ENCODE results near the gene RABL3. TPM values are rescaled to one million over a fixed set of nuclear protein-coding genes. Genes with fewer than 3 reads are reported as not detected.

RABL3 gene
- total and polyA plus RNA-seq, 7 donors, result 10.3 to 34.0 (median 22.5) TPM

DNA sequence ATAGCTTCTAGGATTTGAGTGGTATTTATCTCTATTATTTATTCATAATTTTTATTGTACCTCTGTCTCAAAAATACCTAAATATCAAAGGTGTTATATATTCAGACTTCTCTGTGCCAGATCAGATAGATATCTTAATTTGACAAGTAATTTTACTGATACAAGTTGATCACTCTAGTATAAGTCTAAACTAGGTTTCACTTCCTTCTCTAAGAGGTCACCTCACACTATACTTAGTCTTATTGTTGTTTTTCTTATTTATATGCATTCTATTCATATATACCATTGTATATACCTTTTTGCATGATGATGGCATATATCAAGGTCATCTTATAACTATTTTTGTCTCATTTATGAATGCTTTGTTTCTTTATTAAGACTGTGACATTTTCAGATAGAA is 33.9 kb downstream of the RABL3 start:
- no peaks in the 10 kb centered on the region for H3K27me3 ChIP-seq (ENCODE audit: insufficient read depth in 3 of 3, low read length in 2 of 3)
- TF ChIP-seq, protein P1, sequence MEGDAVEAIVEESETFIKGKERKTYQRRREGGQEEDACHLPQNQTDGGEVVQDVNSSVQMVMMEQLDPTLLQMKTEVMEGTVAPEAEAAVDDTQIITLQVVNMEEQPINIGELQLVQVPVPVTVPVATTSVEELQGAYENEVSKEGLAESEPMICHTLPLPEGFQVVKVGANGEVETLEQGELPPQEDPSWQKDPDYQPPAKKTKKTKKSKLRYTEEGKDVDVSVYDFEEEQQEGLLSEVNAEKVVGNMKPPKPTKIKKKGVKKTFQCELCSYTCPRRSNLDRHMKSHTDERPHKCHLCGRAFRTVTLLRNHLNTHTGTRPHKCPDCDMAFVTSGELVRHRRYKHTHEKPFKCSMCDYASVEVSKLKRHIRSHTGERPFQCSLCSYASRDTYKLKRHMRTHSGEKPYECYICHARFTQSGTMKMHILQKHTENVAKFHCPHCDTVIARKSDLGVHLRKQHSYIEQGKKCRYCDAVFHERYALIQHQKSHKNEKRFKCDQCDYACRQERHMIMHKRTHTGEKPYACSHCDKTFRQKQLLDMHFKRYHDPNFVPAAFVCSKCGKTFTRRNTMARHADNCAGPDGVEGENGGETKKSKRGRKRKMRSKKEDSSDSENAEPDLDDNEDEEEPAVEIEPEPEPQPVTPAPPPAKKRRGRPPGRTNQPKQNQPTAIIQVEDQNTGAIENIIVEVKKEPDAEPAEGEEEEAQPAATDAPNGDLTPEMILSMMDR (IDR thresholded peaks at IDR 0.05), result no peak
- no peak overlapping the region for H3K27ac ChIP-seq
- no peak overlapping the region for H3K4me3 ChIP-seq
- no peaks in the 10 kb centered on the region for H3K9me3 ChIP-seq
- H3K4me1 ChIP-seq, result no peaks in the 10 kb centered on the region
- DNase-seq, result no peak
- peaks cover 0 to 39% of the 10 kb centered on the region in 2 donors for H3K36me3 ChIP-seq (ENCODE audit: insufficient read depth in 1 of 2, low read depth in 1 of 2)
- intact Hi-C loops (cut with DNase I), result no loop called here
- no peak for ATAC-seq

DNA sequence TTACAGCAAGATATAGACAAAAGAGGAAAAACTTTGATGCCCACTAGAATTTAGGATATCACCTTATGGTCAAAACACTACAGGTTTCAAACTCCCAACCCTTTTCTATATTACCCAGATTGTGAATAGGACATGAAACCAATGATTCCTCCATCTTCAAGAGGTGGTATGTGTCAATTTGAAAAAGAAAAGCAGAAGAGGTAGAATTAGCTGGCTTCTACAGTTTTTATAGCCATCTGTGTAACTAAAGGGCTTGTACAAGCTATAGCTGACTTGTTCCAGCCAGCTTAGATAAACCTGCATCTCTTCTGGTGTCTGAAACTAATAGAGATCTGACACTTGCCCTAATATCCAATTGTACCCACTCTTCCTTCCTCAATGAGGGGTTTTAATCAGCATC is 35.4 kb downstream of the RABL3 start:
- TF ChIP-seq, protein P1 (IDR thresholded peaks at IDR 0.05), result no peak
- ATAC-seq, result no peak
- DNase-seq, result no peak
- no peaks in the 10 kb centered on the region for H3K9me3 ChIP-seq
- intact Hi-C loops (cut with DNase I), result no loop called here
- H3K4me1 ChIP-seq, result no peaks in the 10 kb centered on the region
- H3K27me3 ChIP-seq (ENCODE audit: insufficient read depth in 3 of 3, low read length in 2 of 3), result no peaks in the 10 kb centered on the region
- peaks cover 0 to 39% of the 10 kb centered on the region in 2 donors for H3K36me3 ChIP-seq (ENCODE audit: insufficient read depth in 1 of 2, low read depth in 1 of 2)
- no peak overlapping the region for H3K27ac ChIP-seq
- H3K4me3 ChIP-seq, result no peak overlapping the region

DNA sequence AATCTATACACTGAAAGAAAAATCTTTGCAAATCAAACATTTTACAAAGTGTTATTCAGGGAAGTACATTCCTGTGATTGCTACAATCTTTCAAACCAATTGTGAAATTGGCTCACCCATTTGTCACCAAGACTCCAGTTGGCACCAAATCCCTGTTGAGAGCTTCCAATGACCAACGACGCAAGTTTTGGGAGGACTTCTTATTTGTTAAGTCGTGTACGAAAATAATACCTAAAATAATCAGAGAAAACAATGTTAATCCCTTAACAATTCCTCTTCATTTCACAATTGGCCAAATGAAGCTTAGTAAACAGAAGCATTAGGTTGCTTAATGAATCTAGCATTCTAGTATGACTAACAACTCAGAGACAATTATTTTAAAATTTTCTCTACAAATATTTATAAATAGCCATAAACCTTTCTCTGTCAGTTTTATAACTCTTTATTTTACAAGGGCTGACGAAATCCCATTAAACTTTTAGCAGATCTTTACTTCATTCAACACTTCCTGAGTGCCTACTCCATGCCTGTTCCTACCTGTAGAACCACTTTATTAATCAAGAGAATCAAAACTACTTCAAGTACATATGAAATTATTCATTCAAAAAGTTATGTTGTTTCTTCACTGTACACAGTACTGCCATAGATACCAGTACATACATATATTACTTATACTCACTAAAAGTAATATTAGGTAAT is 36.3 kb downstream of the RABL3 start:
- TF ChIP-seq, protein P1 (IDR thresholded peaks at IDR 0.05), result no peak
- 70 to 91% (median 71%) methylated on average over 5 of the region's 5 CpGs for WGBS, 3 donors
- ATAC-seq (no peak), DNase-seq (no peak)
- no peak overlapping the region for H3K27ac ChIP-seq
- H3K4me3 ChIP-seq, result no peak overlapping the region
- H3K4me1 ChIP-seq, result no peaks in the 10 kb centered on the region
- intact Hi-C loops (cut with DNase I), result no loop called here
- peaks cover 0 to 39% of the 10 kb centered on the region in 2 donors for H3K36me3 ChIP-seq (ENCODE audit: insufficient read depth in 1 of 2, low read depth in 1 of 2)
- H3K9me3 ChIP-seq, result no peaks in the 10 kb centered on the region
- no peaks in the 10 kb centered on the region for H3K27me3 ChIP-seq (ENCODE audit: insufficient read depth in 3 of 3, low read length in 2 of 3)

DNA sequence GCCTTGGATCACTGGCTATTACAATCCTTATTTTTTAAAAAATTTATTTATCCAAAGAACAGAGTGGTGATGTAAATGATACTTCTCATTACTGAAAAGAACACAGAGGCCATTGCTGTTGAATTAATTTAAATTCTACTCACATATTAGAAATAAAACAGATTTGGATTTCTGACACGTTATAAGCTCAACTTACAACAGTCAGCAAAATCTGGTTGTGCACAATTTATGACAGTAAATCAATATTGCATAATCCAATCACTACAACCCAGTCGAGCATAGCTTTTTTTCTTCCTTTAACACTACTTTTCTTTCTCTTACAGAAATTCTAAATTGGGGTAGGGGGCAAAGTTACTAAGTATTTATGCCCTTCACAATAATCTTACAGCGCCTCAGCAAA is 43.0 kb downstream of the RABL3 start:
- Histone ChIP-seq H3K27me3 (ENCODE audit: insufficient read depth in 3 of 3, low read length in 2 of 3) (no peaks in the 10 kb centered on the region), H3K4me1 (no peaks in the 10 kb centered on the region), H3K36me3 (ENCODE audit: insufficient read depth in 1 of 2, low read depth in 1 of 2) (peaks cover 0 to 16% of the 10 kb centered on the region in 2 donors), H3K9me3 (no peaks in the 10 kb centered on the region), H3K27ac (no peak overlapping the region), H3K4me3 (no peak overlapping the region)
- no peak for ATAC-seq
- 75 to 85% (median 81%) methylated on average over 3 of the region's 3 CpGs for WGBS, 3 donors
- no peak for DNase-seq
- TF ChIP-seq, protein P1 (IDR thresholded peaks at IDR 0.05), result no peak
- intact Hi-C loops (cut with DNase I), result no loop called here
